H1 (cell line): ENCODE data around the gene CDH11. TPM values are rescaled to one million over a fixed set of nuclear protein-coding genes. Genes with fewer than 3 reads are reported as not detected.

Source experiments
- BACH1 ChIP-seq: IDR thresholded peaks from 2 replicates; pipeline ENCODE4 v1.6.1; 2012; ENCODE audit warnings: low read length, improper control_type of control experiment
- CHD7 ChIP-seq: fragments of 300-600 bp; sonication (generic); IDR thresholded peaks from 2 replicates; pipeline ENCODE4 v1.7.1; 2012; ENCODE audit warnings: low read length, moderate library complexity, mild to moderate bottlenecking, inconsistent platforms; ENCODE audit not compliant: insufficient replicate concordance
- RAD21 ChIP-seq, 2 experiments: IDR thresholded peaks in 1 of 2; conservative IDR thresholded peaks in 1 of 2; 2 replicates each; pipeline ENCODE4 v1.6.1; 2011; ENCODE audit warnings: low read depth in 2 of 2, low read length in 2 of 2, improper control_type of control experiment in 1 of 2, inconsistent platforms in 1 of 2, mild to moderate bottlenecking in 1 of 2, moderate library complexity in 1 of 2
- SIRT6 ChIP-seq: IDR thresholded peaks from one replicate; pipeline ENCODE4 v1.7.1; 2012; ENCODE audit warnings: low read length, inconsistent platforms
- TAF7 ChIP-seq: optimal IDR thresholded peaks from 2 replicates; pipeline ENCODE3; 2011; ENCODE audit warnings: low read depth, mild to moderate bottlenecking, inconsistent platforms, low read length, moderate library complexity, borderline replicate concordance
- polyA plus RNA-seq, 7 experiments: library from polyadenylated mRNA; depleted of rRNA in 3 of 7; stranded (reverse) in 5 of 7; unstranded in 2 of 7; fragments of >200 nt in 5 of 7; fragments of 200-250 nt in 2 of 7; gene quantifications; 1 replicate in 5 of 7; 2 replicates in 1 of 7; 4 replicates in 1 of 7; pipeline versions ENCODE4 v1.2.1 to v1.2.3, GENCODE V29; 2011 to 2013; ENCODE audit warnings: missing spikeins in 2 of 7, mixed read lengths in 2 of 7
- total RNA-seq: library from RNA; stranded (reverse); fragmentation: NEBNext Ultra II Directional; extraction: Animal tissue kit (Norgen Biotek cat#: 25700); gene quantifications from 2 replicates; pipeline ENCODE4 v1.2.1, GENCODE V29; 2021

CDH11 gene
- total and polyA plus RNA-seq, 2 of the 8 experiments (the other 6 are each of a cell fraction or from before 2014, with no cell fraction given): 3.3 to 8.4 TPM

GRCh38 chr16:65106757-65107156, 15.1 kb downstream of the CDH11 start (continued):
- no peak for TF ChIP-seq CHD7
- no peak for TF ChIP-seq BACH1
- no peak for TF ChIP-seq SIRT6
- no peak for TF ChIP-seq TAF7
- no peak for TF ChIP-seq RAD21 (IDR thresholded peaks at IDR 0.05 in 1 of 2, conservative IDR thresholded peaks at IDR 0.05 in 1 of 2; ENCODE audit: low read depth in 2 of 2, low read length in 2 of 2)
